ENCODE measurements around the gene PRKCE.

The PRKCE gene

GRCh38 chr2:45919160-45919650, 267.7 kb downstream of the PRKCE start:
- DNase-seq: peak in 1 of 2 experiments; percentile 32

- no peak for DNase-seq
Observed at GRCh38 chr2:45919711-45920111, 268.2 kb downstream of the PRKCE start.

GRCh38 chr2:45921921-45922320, 270.4 kb downstream of the PRKCE start:
- no peak for DNase-seq

- peak; percentile 28 to 41 for DNase-seq
Observed at GRCh38 chr2:45922577-45922988, 271.1 kb downstream of the PRKCE start.

- no peak for DNase-seq
Observed at GRCh38 chr2:45923701-45924100, 272.2 kb downstream of the PRKCE start.

GRCh38 chr2:45925026-45925425, 273.6 kb downstream of the PRKCE start:
- DNase-seq: no peak

GRCh38 chr2:45925636-45926366, 274.3 kb downstream of the PRKCE start:
- DNase-seq: peak; percentile 1 to 10

GRCh38 chr2:45928946-45929345, 277.5 kb downstream of the PRKCE start:
- DNase-seq: no peak

- DNase-seq: no peak
Observed at GRCh38 chr2:45929674-45930395, 278.4 kb downstream of the PRKCE start.

- no peak for DNase-seq
Observed at GRCh38 chr2:45930396-45930792, 278.9 kb downstream of the PRKCE start.

- DNase-seq: no peak
Observed at GRCh38 chr2:45932278-45932975, 281.0 kb downstream of the PRKCE start.

- peak; percentile 51 to 83 for DNase-seq
Observed at GRCh38 chr2:45935791-45936622, 284.5 kb downstream of the PRKCE start.

- DNase-seq: no peak
Observed at GRCh38 chr2:45936623-45936979, 285.1 kb downstream of the PRKCE start.

- DNase-seq: no peak
Observed at GRCh38 chr2:45937990-45938389, 286.5 kb downstream of the PRKCE start.

- no peak for DNase-seq
Observed at GRCh38 chr2:45938649-45939511, 287.4 kb downstream of the PRKCE start.

- no peak for DNase-seq
Observed at GRCh38 chr2:45941531-45942236, 290.2 kb downstream of the PRKCE start.

GRCh38 chr2:45942237-45942738, 290.8 kb downstream of the PRKCE start:
- no peak for DNase-seq

- no peak for DNase-seq
Observed at GRCh38 chr2:45943219-45944044, 292.0 kb downstream of the PRKCE start.

- DNase-seq: no peak
Observed at GRCh38 chr2:45944074-45944473, 292.6 kb downstream of the PRKCE start.

- no peak for DNase-seq
Observed at GRCh38 chr2:45945302-45945717, 293.8 kb downstream of the PRKCE start.
